Ectodermal cell (in vitro differentiated cells): ENCODE measurements around the gene CXCL8.

Experiments used
- H3K27ac ChIP-seq: 2 replicates; pipeline ENCODE4 v1.7.0; 2013; ENCODE audit warnings: mild to moderate bottlenecking, low read depth, low read length; ENCODE audit not compliant: insufficient read depth, poor library complexity, severe bottlenecking
- H3K27me3 ChIP-seq: 2 replicates; pipeline ENCODE4 v1.7.0; 2013; ENCODE audit warnings: mild to moderate bottlenecking, low read length; ENCODE audit not compliant: insufficient read depth, control insufficient read depth, poor library complexity, severe bottlenecking
- H3K36me3 ChIP-seq: one replicate; pipeline ENCODE4 v1.7.0; 2013; ENCODE audit warnings: low read length; ENCODE audit not compliant: control insufficient read depth, insufficient read depth
- H3K4me1 ChIP-seq: one replicate; pipeline ENCODE4 v1.7.0; 2013; ENCODE audit warnings: low read length; ENCODE audit not compliant: control insufficient read depth, insufficient read depth
- H3K4me3 ChIP-seq: 2 replicates; pipeline ENCODE4 v1.7.0; 2013; ENCODE audit warnings: low read depth, low read length, control low read depth; ENCODE audit not compliant: insufficient read depth
- H3K9me3 ChIP-seq: 2 replicates; pipeline ENCODE4 v1.7.0; 2013; ENCODE audit warnings: mild to moderate bottlenecking, low read length, moderate library complexity; ENCODE audit not compliant: control insufficient read depth
- WGBS, 2 experiments: methylation state at CpG; one replicate each; pipeline ENCODE4 v1.1.7; 2013; ENCODE audit warnings: missing lambda C conversion rate in 2 of 2; 5-methylcytosine and 5-hydroxymethylcytosine counted together

CXCL8 gene

GRCh38 chr4:73777612-73778011 is 37.2 kb downstream of the CXCL8 start:
- no peaks in the 10 kb centered on the region for H3K27me3 ChIP-seq
- no peaks in the 10 kb centered on the region for H3K4me1 ChIP-seq
- H3K9me3 ChIP-seq = no peaks in the 10 kb centered on the region
- WGBS, 2 experiments = 81 to 85% methylated on average over 3 of the region's 3 CpGs
- H3K4me3 ChIP-seq = no peak overlapping the region
- H3K36me3 ChIP-seq = no peaks in the 10 kb centered on the region
- no peak overlapping the region for H3K27ac ChIP-seq

- no CpG with 5 or more reads among the region's 1 CpG for WGBS, 2 experiments
- H3K9me3 ChIP-seq = no peaks in the 10 kb centered on the region
- no peaks in the 10 kb centered on the region for H3K4me1 ChIP-seq
- no peaks in the 10 kb centered on the region for H3K36me3 ChIP-seq
- H3K27ac ChIP-seq = no peak overlapping the region
- no peaks in the 10 kb centered on the region for H3K27me3 ChIP-seq
- no peak overlapping the region for H3K4me3 ChIP-seq
Observed at GRCh38 chr4:73780243-73780642, 39.9 kb downstream of the CXCL8 start.

GRCh38 chr4:73780834-73781233 is 40.5 kb downstream of the CXCL8 start:
- 75 to 83% methylated on average over 2 of the region's 2 CpGs for WGBS, 2 experiments
- no peaks in the 10 kb centered on the region for H3K4me1 ChIP-seq
- no peak overlapping the region for H3K27ac ChIP-seq
- H3K4me3 ChIP-seq = no peak overlapping the region
- no peaks in the 10 kb centered on the region for H3K27me3 ChIP-seq
- no peaks in the 10 kb centered on the region for H3K36me3 ChIP-seq
- H3K9me3 ChIP-seq = no peaks in the 10 kb centered on the region

- 89 to 93% methylated on average over 2 of the region's 2 CpGs for WGBS, 2 experiments
- Histone ChIP-seq H3K4me3 (no peak overlapping the region), H3K27me3 (no peaks in the 10 kb centered on the region), H3K9me3 (no peaks in the 10 kb centered on the region), H3K4me1 (no peaks in the 10 kb centered on the region), H3K27ac (no peak overlapping the region), H3K36me3 (no peaks in the 10 kb centered on the region)
Observed at GRCh38 chr4:73788411-73788810, 48.0 kb downstream of the CXCL8 start.
